Measurements from ENCODE around the gene XAGE2.
"Not testable (repeated sequence)": the region's sequence is repeated elsewhere in the genome, so short reads cannot be mapped to it uniquely, and the experiment has no call there.

XAGE2 gene

GRCh38 chrX:52368368-52369055 is at the start of gene XAGE2:
Gene XAGE2 (plus strand): TSS chrX:52369021. CDS start chrX:52370015, 994 bp downstream.
- no peaks in the 10 kb centered on the region for H3K36me3 ChIP-seq (ENCODE audit: control insufficient read depth, insufficient read depth, low read length)
- no peak for DNase-seq (ENCODE audit: extremely low read depth, insufficient read length)
- no peak within 1 kb of the TSS for H3K4me3 ChIP-seq (replicated peaks; ENCODE audit: low read depth, low read length)
- no peak for TF ChIP-seq CTCF (IDR thresholded peaks at IDR 0.05; ENCODE audit: insufficient read depth, low read length, poor library complexity, severe bottlenecking)
- no peaks in the 10 kb centered on the region for H3K27me3 ChIP-seq (replicated peaks; ENCODE audit: control insufficient read depth, insufficient read depth, low read length)

GRCh38 chrX:52337410-52337809 is 31.4 kb upstream of the XAGE2 start:
- H3K27me3 ChIP-seq (replicated peaks; ENCODE audit: control insufficient read depth, insufficient read depth, low read length), result no peaks in the 10 kb centered on the region
- TF ChIP-seq CTCF (IDR thresholded peaks at IDR 0.05; ENCODE audit: insufficient read depth, low read length, poor library complexity, severe bottlenecking), result no peak
- DNase-seq (ENCODE audit: extremely low read depth, insufficient read length), result no peak
- H3K4me3 ChIP-seq (replicated peaks; ENCODE audit: low read depth, low read length), result no peak overlapping the region
- no peaks in the 10 kb centered on the region for H3K36me3 ChIP-seq (ENCODE audit: control insufficient read depth, insufficient read depth, low read length)

- TF ChIP-seq CTCF (IDR thresholded peaks at IDR 0.05; ENCODE audit: insufficient read depth, low read length, poor library complexity, severe bottlenecking), result no peak
- no peak overlapping the region for H3K4me3 ChIP-seq (replicated peaks; ENCODE audit: low read depth, low read length)
- no peaks in the 10 kb centered on the region; the same call in 1 of the 2 replicates for H3K27me3 ChIP-seq (replicated peaks; ENCODE audit: control insufficient read depth, insufficient read depth, low read length)
- DNase-seq (ENCODE audit: extremely low read depth, insufficient read length), result no peak
- H3K36me3 ChIP-seq (ENCODE audit: control insufficient read depth, insufficient read depth, low read length), result no peaks in the 10 kb centered on the region
Observed at GRCh38 chrX:52341493-52341892, 27.3 kb upstream of the XAGE2 start.

GRCh38 chrX:52343131-52343530 is 25.7 kb upstream of the XAGE2 start:
- H3K36me3 ChIP-seq (ENCODE audit: control insufficient read depth, insufficient read depth, low read length), result not testable (repeated sequence)

GRCh38 chrX:52345402-52345801 is 23.4 kb upstream of the XAGE2 start:
- DNase-seq (ENCODE audit: extremely low read depth, insufficient read length); H3K36me3 ChIP-seq (ENCODE audit: control insufficient read depth, insufficient read depth, low read length); H3K27me3 ChIP-seq (replicated peaks; ENCODE audit: control insufficient read depth, insufficient read depth, low read length); H3K4me3 ChIP-seq (replicated peaks; ENCODE audit: low read depth, low read length): not testable (repeated sequence)
- TF ChIP-seq CTCF (IDR thresholded peaks at IDR 0.05; ENCODE audit: insufficient read depth, low read length, poor library complexity, severe bottlenecking), result peak; percentile 70

More at GRCh38 chrX:52343131-52343530, 25.7 kb upstream of the XAGE2 start:
- H3K4me3 ChIP-seq (replicated peaks; ENCODE audit: low read depth, low read length); H3K27me3 ChIP-seq (replicated peaks; ENCODE audit: control insufficient read depth, insufficient read depth, low read length); DNase-seq (ENCODE audit: extremely low read depth, insufficient read length): not testable (repeated sequence)

- no peak for DNase-seq (ENCODE audit: extremely low read depth, insufficient read length)
- no peak for TF ChIP-seq CTCF (IDR thresholded peaks at IDR 0.05; ENCODE audit: insufficient read depth, low read length, poor library complexity, severe bottlenecking)
- Histone ChIP-seq H3K36me3 (ENCODE audit: control insufficient read depth, insufficient read depth, low read length) (no peaks in the 10 kb centered on the region), H3K27me3 (replicated peaks; ENCODE audit: control insufficient read depth, insufficient read depth, low read length) (no peaks in the 10 kb centered on the region; the same call in 1 of the 2 replicates), H3K4me3 (replicated peaks; ENCODE audit: low read depth, low read length) (no peak overlapping the region)
Observed at GRCh38 chrX:52346174-52347165, 22.4 kb upstream of the XAGE2 start.
